ENCODE results near the gene KDM4B. TPM values are rescaled to one million over a fixed set of nuclear protein-coding genes. Genes with fewer than 3 reads are reported as not detected.
"Not testable (repeated sequence)": the region's sequence is repeated elsewhere in the genome, so short reads cannot be mapped to it uniquely, and the experiment has no call there.

Gene KDM4B
- total and polyA plus RNA-seq, 10 of the 15 experiments (the other 5 are each of a cell fraction or from before 2014, with no cell fraction given): 0.47 to 49.6 (median 16.2) TPM

DNA sequence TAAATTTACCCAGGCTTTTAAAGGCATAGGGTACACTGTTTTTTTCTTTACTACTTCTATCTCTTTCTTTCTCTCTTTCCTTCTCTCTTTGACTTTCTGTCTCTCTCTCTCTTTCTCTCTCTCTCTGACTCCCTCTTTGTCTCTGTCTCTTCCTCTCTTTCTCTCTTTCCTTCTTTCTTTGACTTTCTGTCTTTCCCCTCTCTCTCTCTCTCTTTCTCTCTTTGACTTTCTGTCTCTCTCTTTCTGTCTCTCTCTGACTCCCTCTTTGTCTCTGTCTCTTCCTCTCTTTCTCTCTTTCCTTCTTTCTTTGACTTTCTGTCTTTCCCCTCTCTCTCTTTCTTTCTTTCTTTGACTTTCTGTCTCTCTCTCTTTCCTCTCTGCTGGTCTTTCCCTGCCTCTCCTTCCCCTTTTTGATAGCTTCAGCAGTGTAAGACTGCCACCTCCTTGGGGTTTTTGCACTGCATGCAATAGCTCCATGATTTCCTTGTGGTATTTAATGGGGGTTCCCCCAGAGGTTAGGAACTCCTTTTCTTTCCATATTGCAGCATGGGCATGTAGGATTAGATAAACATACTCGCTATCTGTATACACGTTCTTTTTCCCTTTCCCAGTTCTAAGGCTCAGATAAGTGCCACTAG is 191.4 kb downstream of the KDM4B start:
- intact Hi-C loops (cut with micrococcal nuclease; ENCODE audit: unreplicated experiment); H3K4me2 ChIP-seq (ENCODE audit: control insufficient read depth, insufficient read depth); H3K27ac ChIP-seq (ENCODE audit: control insufficient read depth, insufficient read depth); ATAC-seq; RAD21 ChIA-PET (ENCODE audit: unreplicated experiment); BruUV-seq (replicated peaks); H3K36me3 ChIP-seq (ENCODE audit: control insufficient read depth in 2 of 2, insufficient read depth in 2 of 2, low read length in 1 of 2); H3K9me3 ChIP-seq (replicated peaks; ENCODE audit: control insufficient read depth, insufficient read depth, low read length); H3K4me1 ChIP-seq (ENCODE audit: control insufficient read depth, insufficient read depth, low read length); H4K20me1 ChIP-seq (ENCODE audit: control insufficient read depth, insufficient read depth); H3K27me3 ChIP-seq (replicated peaks in 1 of 2; ENCODE audit: control insufficient read depth in 2 of 2, insufficient read depth in 2 of 2, low read length in 1 of 2); POLR2A ChIA-PET; H3K79me2 ChIP-seq (ENCODE audit: control insufficient read depth, insufficient read depth, low read length); H2AFZ ChIP-seq (ENCODE audit: control insufficient read depth, low read depth, low read length); H3K4me3 ChIP-seq; DNase-seq (ENCODE audit: low read depth, low spot score); FAIRE-seq; H3K9ac ChIP-seq (ENCODE audit: control insufficient read depth, insufficient read depth, low read length): not testable (repeated sequence)
- CTCF ChIA-PET: interaction anchor here (2.2 kb wide), 1 partner anchor 10 kb away, joined by 4 read pairs; no protein-coding TSS in a partner anchor
- SMC1A ChIA-PET (ENCODE audit: uncharacterized antibody, unreplicated experiment): interaction anchor here (1.0 to 1.1 kb wide), 2 partner anchors 9 to 67 kb away, joined by 3 read pairs; no protein-coding TSS in a partner anchor
- 60% methylated on average over 2 of the region's 2 CpGs for WGBS (ENCODE audit: insufficient coverage, insufficient replicate concordance, low lambda C conversion rate, missing lambda C conversion rate)
- in situ Hi-C loops (cut with MboI): loop anchor here (5.0 kb wide), 1 partner anchor 108 kb away; no protein-coding TSS in a partner anchor

DNA sequence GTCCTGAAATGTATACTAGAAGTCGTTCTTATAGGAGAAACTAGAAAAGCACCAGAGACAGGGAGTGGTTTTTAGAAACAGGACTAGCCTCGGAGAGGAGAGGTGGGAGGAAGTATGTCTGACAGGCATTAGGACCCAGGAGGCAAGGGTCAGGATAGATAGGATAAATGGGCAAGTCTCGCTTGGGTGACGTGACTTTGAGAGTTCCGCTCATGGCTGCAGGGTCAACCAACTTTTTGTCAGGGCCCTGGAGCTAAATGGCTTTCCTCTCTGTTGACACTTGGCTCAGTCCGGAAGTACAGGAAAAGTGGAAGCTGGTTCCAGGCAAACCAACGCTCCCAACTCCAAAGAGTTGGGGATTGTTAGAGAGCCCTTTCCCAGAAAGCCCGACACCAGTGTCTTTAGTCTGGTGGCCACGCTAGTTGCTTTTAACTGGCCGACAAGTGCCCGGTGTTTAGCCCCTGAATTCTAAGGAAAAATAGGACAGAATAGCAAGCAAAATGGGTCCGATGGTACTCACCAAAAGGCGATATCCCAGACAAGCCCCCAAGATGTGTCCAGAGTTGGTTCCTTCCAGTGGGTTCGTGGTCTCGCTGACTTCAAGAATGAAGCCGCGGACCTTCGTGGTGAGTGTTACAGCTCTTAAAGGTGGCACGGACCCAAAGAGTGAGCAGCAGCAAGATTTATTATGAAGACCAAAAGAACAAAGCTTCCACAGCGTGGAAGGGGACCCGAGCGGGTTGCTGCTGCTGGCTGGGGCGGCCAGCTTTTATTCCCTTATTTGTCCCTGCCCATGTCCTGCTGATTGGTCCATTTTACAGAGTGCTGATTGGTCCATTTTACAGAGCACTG is 196.2 kb downstream of the KDM4B start:
- RAD21 ChIA-PET (ENCODE audit: unreplicated experiment); DNase-seq (ENCODE audit: low read depth, low spot score); H2AFZ ChIP-seq (ENCODE audit: control insufficient read depth, low read depth, low read length); H3K27ac ChIP-seq (ENCODE audit: control insufficient read depth, insufficient read depth); ATAC-seq; H3K9ac ChIP-seq (ENCODE audit: control insufficient read depth, insufficient read depth, low read length); SMC1A ChIA-PET (ENCODE audit: uncharacterized antibody, unreplicated experiment); H3K9me3 ChIP-seq (replicated peaks; ENCODE audit: control insufficient read depth, insufficient read depth, low read length); BruUV-seq (replicated peaks); H3K27me3 ChIP-seq (replicated peaks in 1 of 2; ENCODE audit: control insufficient read depth in 2 of 2, insufficient read depth in 2 of 2, low read length in 1 of 2); FAIRE-seq; H3K4me1 ChIP-seq (ENCODE audit: control insufficient read depth, insufficient read depth, low read length); H3K79me2 ChIP-seq (ENCODE audit: control insufficient read depth, insufficient read depth, low read length); H4K20me1 ChIP-seq (ENCODE audit: control insufficient read depth, insufficient read depth); POLR2A ChIA-PET; H3K4me3 ChIP-seq; intact Hi-C loops (cut with micrococcal nuclease; ENCODE audit: unreplicated experiment); H3K4me2 ChIP-seq (ENCODE audit: control insufficient read depth, insufficient read depth); H3K36me3 ChIP-seq (ENCODE audit: control insufficient read depth in 2 of 2, insufficient read depth in 2 of 2, low read length in 1 of 2): not testable (repeated sequence)
- WGBS (ENCODE audit: insufficient coverage, insufficient replicate concordance, low lambda C conversion rate, missing lambda C conversion rate): 63% methylated on average over 23 of the region's 23 CpGs
- in situ Hi-C loops (cut with MboI): loop anchor here (5.0 kb wide), 1 partner anchor 113 kb away; no protein-coding TSS in a partner anchor
- CTCF ChIA-PET: interaction anchor here (0.6 kb wide), 1 partner anchor 173 kb away, joined by 3 read pairs; no protein-coding TSS in a partner anchor

Measured in GM12878 (cell line).